Adipose tissue (tissue), 3 donors: ENCODE data around the gene MSANTD7. TPM values are rescaled to one million over a fixed set of nuclear protein-coding genes. Genes with fewer than 3 reads are reported as not detected.
"Not testable (repeated sequence)": the region's sequence is repeated elsewhere in the genome, so short reads cannot be mapped to it uniquely, and the experiment has no call there.

Experiments used
- H3K27ac ChIP-seq: one replicate; pipeline ENCODE4 v1.5.1; 2013; ENCODE audit warnings: low read depth, low read length
- WGBS, 3 donors: extraction: QIAGEN DNeasy Blood & Tissue Kit; methylation state at CpG; one replicate each; pipeline ENCODE4 v1.1.7; 2013; 5-methylcytosine and 5-hydroxymethylcytosine counted together
- polyA plus RNA-seq, 3 donors: library from polyadenylated mRNA; stranded (reverse); fragments of 200-250 nt; gene quantifications; one replicate each; pipeline ENCODE4 v1.2.3, GENCODE V29; 2013
- donor health status: healthy with polysubstance abuse.
- donor health status: Bipolar disorder and iron deficiency.
- donor health status: healthy.

MSANTD7 gene
- 1 to 10 TPM; 2.5 to 5.8 (median 4.2) TPM for polyA plus RNA-seq

GRCh38 chr10:14837757-14838581 is at the start of gene MSANTD7, which contains the start of the genes CDNF and HSPA14:
TSS of gene MSANTD7 (plus strand) at chr10:14838306. CDS start at chr10:14842285, 3,979 bp downstream.
TSS of gene CDNF (minus strand) at chr10:14838037. CDS start at chr10:14837946, 91 bp downstream.
TSS of gene HSPA14 (plus strand) at chr10:14838306. CDS start at chr10:14838403, 97 bp downstream.
- peak within 1 kb of the TSS; percentile 82 for H3K27ac ChIP-seq
- 0% methylated on average over 71 to 72 of the region's 72 CpGs for WGBS, 3 donors

- WGBS, 3 donors = 33 to 41% (median 37%) methylated on average over 5 of the region's 5 CpGs
- H3K27ac ChIP-seq = no peak overlapping the region
Measured at GRCh38 chr10:14798636-14799035, 39.5 kb upstream of the MSANTD7 start.

- 45 to 81% (median 68%) methylated on average over 1 of the region's 1 CpG for WGBS, 3 donors
- no peak overlapping the region for H3K27ac ChIP-seq
Measured at GRCh38 chr10:14800397-14800796, 37.7 kb upstream of the MSANTD7 start.

- 47 to 59% (median 57%) methylated on average over 5 of the region's 5 CpGs for WGBS, 3 donors
- H3K27ac ChIP-seq = no peak overlapping the region
Measured at GRCh38 chr10:14801723-14802122, 36.4 kb upstream of the MSANTD7 start.

- no peak overlapping the region for H3K27ac ChIP-seq
- WGBS, 3 donors = 0 to 45% (median 45%) methylated on average over 1 of the region's 1 CpG
Measured at GRCh38 chr10:14803827-14804226, 34.3 kb upstream of the MSANTD7 start.

- no peak overlapping the region for H3K27ac ChIP-seq
- WGBS, 3 donors = 79 to 83% (median 81%) methylated on average over 3 of the region's 3 CpGs
Measured at GRCh38 chr10:14806318-14806717, 31.8 kb upstream of the MSANTD7 start.

- no peak overlapping the region for H3K27ac ChIP-seq
- 62 to 83% (median 79%) methylated on average over 9 of the region's 9 CpGs for WGBS, 3 donors
Measured at GRCh38 chr10:14810969-14811953, 26.8 kb upstream of the MSANTD7 start.

- 92 to 96% (median 93%) methylated on average over 3 of the region's 3 CpGs for WGBS, 3 donors
- H3K27ac ChIP-seq = no peak overlapping the region
Measured at GRCh38 chr10:14812271-14812670, 25.8 kb upstream of the MSANTD7 start.

GRCh38 chr10:14815681-14816080 is 22.4 kb upstream of the MSANTD7 start:
- H3K27ac ChIP-seq = no peak overlapping the region
- WGBS, 3 donors = 79 to 85% (median 81%) methylated on average over 6 of the region's 6 CpGs

- 95 to 96% (median 96%) methylated on average over 6 to 7 of the region's 7 CpGs for WGBS, 3 donors
Measured at GRCh38 chr10:14816717-14817116, 21.4 kb upstream of the MSANTD7 start.

GRCh38 chr10:14820010-14820774 is 17.9 kb upstream of the MSANTD7 start:
- 87 to 97% (median 92%) methylated on average over 10 of the region's 10 CpGs for WGBS, 3 donors

More at GRCh38 chr10:14816717-14817116, 21.4 kb upstream of the MSANTD7 start:
- not testable (repeated sequence) for H3K27ac ChIP-seq

GRCh38 chr10:14820775-14821154 is 17.3 kb upstream of the MSANTD7 start:
- H3K27ac ChIP-seq = no peak overlapping the region
- WGBS, 3 donors = 83 to 99% (median 87%) methylated on average over 5 of the region's 5 CpGs

More at GRCh38 chr10:14820010-14820774, 17.9 kb upstream of the MSANTD7 start:
- H3K27ac ChIP-seq = no peak overlapping the region

GRCh38 chr10:14821635-14822375 is 16.3 kb upstream of the MSANTD7 start:
- no peak overlapping the region for H3K27ac ChIP-seq
- 74 to 84% (median 75%) methylated on average over 6 of the region's 6 CpGs for WGBS, 3 donors

- H3K27ac ChIP-seq = no peak overlapping the region
- 31 to 35% (median 32%) methylated on average over 3 of the region's 3 CpGs for WGBS, 3 donors
Measured at GRCh38 chr10:14822879-14823755, 15.0 kb upstream of the MSANTD7 start.

- 88 to 94% (median 92%) methylated on average over 3 of the region's 3 CpGs for whole genome bisulfite sequencing, 3 donors
Measured at GRCh38 chr10:14823966-14824365, 14.1 kb upstream of the MSANTD7 start.

GRCh38 chr10:14826076-14826829 is 11.9 kb upstream of the MSANTD7 start:
- H3K27ac ChIP-seq = no peak overlapping the region
- 31 to 69% (median 43%) methylated on average over 1 of the region's 1 CpG for WGBS, 3 donors

More at GRCh38 chr10:14823966-14824365, 14.1 kb upstream of the MSANTD7 start:
- H3K27ac ChIP-seq = no peak overlapping the region
